Vagina (tissue), 2 donors: ENCODE data around the gene SIRPB2. TPM values are rescaled to one million over a fixed set of nuclear protein-coding genes. Genes with fewer than 3 reads are reported as not detected.

Experiments
- DNase-seq, 2 donors: peaks; one replicate each; pipeline ENCODE4 v3.0.0-alpha.2; 2017; ENCODE audit errors: extremely low spot score in 2 of 2
- H3K27ac ChIP-seq: fragments of 200-600 bp; sonication (generic); one replicate; pipeline ENCODE4 v1.5.1; 2019
- H3K27me3 ChIP-seq: fragments of 200-600 bp; sonication (generic); one replicate; pipeline ENCODE4 v1.5.1; 2019
- H3K36me3 ChIP-seq, 2 donors: fragments of 200-600 bp; sonication (generic); one replicate each; pipeline ENCODE4 v1.5.1; 2017 to 2019
- H3K4me1 ChIP-seq: fragments of 200-600 bp; sonication (generic); one replicate; pipeline ENCODE4 v1.5.1; 2019
- H3K4me3 ChIP-seq, 2 donors: fragments of 200-600 bp; sonication (generic); 1 replicate in 1 of 2; 2 replicates in 1 of 2; pipeline ENCODE4 v1.5.1; 2016 to 2019
- H3K9me3 ChIP-seq: fragments of 200-600 bp; sonication (generic); one replicate; pipeline ENCODE4 v1.5.1; 2019
- CTCF ChIP-seq, 3 experiments: fragments of 450-650 bp in 2 of 3; fragments of 200-600 bp in 1 of 3; sonication (generic) in 1 of 3; IDR thresholded peaks; one replicate each; pipeline ENCODE4 v1.5.1; 2017 to 2019; ENCODE audit warnings: antibody characterized with exemption in 3 of 3, mild to moderate bottlenecking in 2 of 3, moderate library complexity in 2 of 3
- POLR2A ChIP-seq, 2 donors: fragments of 450-650 bp; IDR thresholded peaks; one replicate each; pipeline ENCODE4 v1.6.1; 2017; ENCODE audit warnings: antibody characterized with exemption in 2 of 2, mild to moderate bottlenecking in 2 of 2, moderate library complexity in 2 of 2
- POLR2AphosphoS5 ChIP-seq, 2 donors: sonication (generic); formaldehyde crosslinking; IDR thresholded peaks; one replicate each; pipeline ENCODE4 v1.9.0; 2017; ENCODE audit warnings: antibody characterized with exemption in 2 of 2, mild to moderate bottlenecking in 2 of 2, low read depth in 1 of 2; ENCODE audit not compliant: insufficient read depth in 1 of 2
- intact Hi-C: fragments of 100-400 bp; cut with DNase I; formaldehyde crosslinking; loops from one replicate; pipeline ENCODE4 v1.15.1; 2023
- total RNA-seq: library from RNA; depleted of rRNA; stranded (reverse); fragments of >200 nt; gene quantifications from one replicate; pipeline ENCODE4 v1.2.3, GENCODE V29; 2016

The SIRPB2 gene
- total RNA-seq, 1 donor from 2014 or later: 2.9 TPM

GRCh38 chr20:1474325-1474724 is 16.9 kb downstream of the SIRPB2 start:
- intact Hi-C loops: no loop called here
- TF ChIP-seq CTCF (IDR thresholded peaks at IDR 0.05) (no peak), POLR2AphosphoS5 (IDR thresholded peaks at IDR 0.05; ENCODE audit: insufficient read depth in 1 of 2, low read depth in 1 of 2) (no peak), POLR2A (IDR thresholded peaks at IDR 0.05) (no peak)

GRCh38 chr20:1473246-1474220 is 17.7 kb downstream of the SIRPB2 start:
- no peak for DNase-seq
- Histone ChIP-seq H3K36me3 (no peaks in the 10 kb centered on the region), H3K9me3 (no peaks in the 10 kb centered on the region), H3K27me3 (no peaks in the 10 kb centered on the region), H3K4me1 (peaks cover 20% of the 10 kb centered on the region), H3K4me3 (no peak overlapping the region), H3K27ac (no peak overlapping the region)
- no peak for TF ChIP-seq POLR2A (IDR thresholded peaks at IDR 0.05)
- no peak for TF ChIP-seq CTCF (IDR thresholded peaks at IDR 0.05)
- TF ChIP-seq POLR2AphosphoS5 (IDR thresholded peaks at IDR 0.05; ENCODE audit: insufficient read depth in 1 of 2, low read depth in 1 of 2): no peak
- intact Hi-C loops: no loop called here

More at GRCh38 chr20:1474325-1474724, 16.9 kb downstream of the SIRPB2 start:
- no peak for DNase-seq
- H3K36me3 ChIP-seq: no peaks in the 10 kb centered on the region
- peaks cover 22% of the 10 kb centered on the region for H3K4me1 ChIP-seq
- H3K4me3 ChIP-seq: no peak overlapping the region
- H3K9me3 ChIP-seq: no peaks in the 10 kb centered on the region
- H3K27ac ChIP-seq: no peak overlapping the region
- H3K27me3 ChIP-seq: no peaks in the 10 kb centered on the region

GRCh38 chr20:1472556-1473245 is 18.5 kb downstream of the SIRPB2 start:
- TF ChIP-seq CTCF (IDR thresholded peaks at IDR 0.05) (no peak), POLR2AphosphoS5 (IDR thresholded peaks at IDR 0.05; ENCODE audit: insufficient read depth in 1 of 2, low read depth in 1 of 2) (no peak), POLR2A (IDR thresholded peaks at IDR 0.05) (no peak)
- intact Hi-C loops: no loop called here
- H3K36me3 ChIP-seq: no peaks in the 10 kb centered on the region
- DNase-seq: no peak
- no peaks in the 10 kb centered on the region for H3K27me3 ChIP-seq
- H3K27ac ChIP-seq: no peak overlapping the region
- no peak overlapping the region for H3K4me3 ChIP-seq
- no peaks in the 10 kb centered on the region for H3K9me3 ChIP-seq
- peaks cover 20% of the 10 kb centered on the region for H3K4me1 ChIP-seq

- Histone ChIP-seq H3K27ac (no peak overlapping the region), H3K9me3 (no peaks in the 10 kb centered on the region), H3K27me3 (no peaks in the 10 kb centered on the region), H3K36me3 (no peaks in the 10 kb centered on the region), H3K4me3 (no peak overlapping the region), H3K4me1 (peaks cover 26% of the 10 kb centered on the region)
- intact Hi-C loops: no loop called here
- TF ChIP-seq POLR2AphosphoS5 (IDR thresholded peaks at IDR 0.05; ENCODE audit: insufficient read depth in 1 of 2, low read depth in 1 of 2) (no peak), POLR2A (IDR thresholded peaks at IDR 0.05) (no peak), CTCF (IDR thresholded peaks at IDR 0.05) (no peak)
- DNase-seq: no peak
Observed at GRCh38 chr20:1471242-1471641, 20.0 kb downstream of the SIRPB2 start.
